ENCODE results near the gene MCRIP1. TPM values are rescaled to one million over a fixed set of nuclear protein-coding genes. Genes with fewer than 3 reads are reported as not detected.
A peak's percentile ranks its signal among the peaks of the same experiment; 100 is the strongest.

MCRIP1 gene
- total and polyA plus RNA-seq, 2 of the 13 experiments (the other 11 are each of a cell fraction or from before 2014, with no cell fraction given): 79.7 to 84.9 TPM

GRCh38 chr17:81867170-81867990 lies 34.3 kb upstream of the MCRIP1 start (continued):
- TF ChIP-seq ZNF414 (CRISPR knock-in tag; IDR thresholded peaks at IDR 0.05) (no peak), ZSCAN5A (CRISPR knock-in tag; IDR thresholded peaks at IDR 0.05; ENCODE audit: borderline replicate concordance) (peak; percentile 77; the same call in 1 of the 2 replicates), ZNF562 (CRISPR knock-in tag; IDR thresholded peaks at IDR 0.05; ENCODE audit: borderline replicate concordance) (no peak), ZNF576 (CRISPR knock-in tag; IDR thresholded peaks at IDR 0.05) (no peak), ZNF577 (CRISPR knock-in tag; IDR thresholded peaks at IDR 0.05; ENCODE audit: borderline replicate concordance, low read depth) (no peak), ISX (CRISPR knock-in tag; conservative IDR thresholded peaks at IDR 0.05) (no peak), BRD4 (CRISPR knock-in tag; IDR thresholded peaks at IDR 0.05) (no peak; the same call in 1 of the 2 replicates), RNF2 (conservative IDR thresholded peaks at IDR 0.05; ENCODE audit: low read depth) (no peak), ZNF878 (CRISPR knock-in tag; IDR thresholded peaks at IDR 0.05) (peak; percentile 66; the same call in 1 of the 2 replicates), ZNF574 (CRISPR knock-in tag; IDR thresholded peaks at IDR 0.05) (peak; percentile 11), MED13 (CRISPR knock-in tag; IDR thresholded peaks at IDR 0.05) (0 out of 2 replicates have a peak, but pooled peaks have one; percentile 47), EZH2 (conservative IDR thresholded peaks at IDR 0.05; ENCODE audit: low read depth, low read length) (no peak), ZBTB46 (CRISPR knock-in tag; IDR thresholded peaks at IDR 0.05; ENCODE audit: borderline replicate concordance) (no peak; the same call in 1 of the 2 replicates), CC2D1A (CRISPR knock-in tag; IDR thresholded peaks at IDR 0.05) (0 out of 2 replicates have a peak, but pooled peaks have one; percentile 89), SMC3 (IDR thresholded peaks at IDR 0.05; ENCODE audit: low read length) (no peak), CEBPZ (IDR thresholded peaks at IDR 0.05; ENCODE audit: low read length) (no peak), ZIK1 (CRISPR knock-in tag; IDR thresholded peaks at IDR 0.05; ENCODE audit: borderline replicate concordance, low read depth) (no peak), ZNF598 (CRISPR knock-in tag; IDR thresholded peaks at IDR 0.05; ENCODE audit: borderline replicate concordance) (no peak)
